ENCODE results near the gene CSF3.

GRCh38 chr17:40033339-40033738 is 18.1 kb downstream of the CSF3 start:
- TF ChIP-seq, protein P1, sequence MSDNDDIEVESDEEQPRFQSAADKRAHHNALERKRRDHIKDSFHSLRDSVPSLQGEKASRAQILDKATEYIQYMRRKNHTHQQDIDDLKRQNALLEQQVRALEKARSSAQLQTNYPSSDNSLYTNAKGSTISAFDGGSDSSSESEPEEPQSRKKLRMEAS (CRISPR knock-in tag; IDR thresholded peaks at IDR 0.05): no peak
- TF ChIP-seq CTCF (IDR thresholded peaks at IDR 0.05): no peak
- TF ChIP-seq, protein P2, sequence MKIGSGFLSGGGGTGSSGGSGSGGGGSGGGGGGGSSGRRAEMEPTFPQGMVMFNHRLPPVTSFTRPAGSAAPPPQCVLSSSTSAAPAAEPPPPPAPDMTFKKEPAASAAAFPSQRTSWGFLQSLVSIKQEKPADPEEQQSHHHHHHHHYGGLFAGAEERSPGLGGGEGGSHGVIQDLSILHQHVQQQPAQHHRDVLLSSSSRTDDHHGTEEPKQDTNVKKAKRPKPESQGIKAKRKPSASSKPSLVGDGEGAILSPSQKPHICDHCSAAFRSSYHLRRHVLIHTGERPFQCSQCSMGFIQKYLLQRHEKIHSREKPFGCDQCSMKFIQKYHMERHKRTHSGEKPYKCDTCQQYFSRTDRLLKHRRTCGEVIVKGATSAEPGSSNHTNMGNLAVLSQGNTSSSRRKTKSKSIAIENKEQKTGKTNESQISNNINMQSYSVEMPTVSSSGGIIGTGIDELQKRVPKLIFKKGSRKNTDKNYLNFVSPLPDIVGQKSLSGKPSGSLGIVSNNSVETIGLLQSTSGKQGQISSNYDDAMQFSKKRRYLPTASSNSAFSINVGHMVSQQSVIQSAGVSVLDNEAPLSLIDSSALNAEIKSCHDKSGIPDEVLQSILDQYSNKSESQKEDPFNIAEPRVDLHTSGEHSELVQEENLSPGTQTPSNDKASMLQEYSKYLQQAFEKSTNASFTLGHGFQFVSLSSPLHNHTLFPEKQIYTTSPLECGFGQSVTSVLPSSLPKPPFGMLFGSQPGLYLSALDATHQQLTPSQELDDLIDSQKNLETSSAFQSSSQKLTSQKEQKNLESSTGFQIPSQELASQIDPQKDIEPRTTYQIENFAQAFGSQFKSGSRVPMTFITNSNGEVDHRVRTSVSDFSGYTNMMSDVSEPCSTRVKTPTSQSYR (CRISPR knock-in tag; IDR thresholded peaks at IDR 0.05): no peak
- TF ChIP-seq, protein P3, sequence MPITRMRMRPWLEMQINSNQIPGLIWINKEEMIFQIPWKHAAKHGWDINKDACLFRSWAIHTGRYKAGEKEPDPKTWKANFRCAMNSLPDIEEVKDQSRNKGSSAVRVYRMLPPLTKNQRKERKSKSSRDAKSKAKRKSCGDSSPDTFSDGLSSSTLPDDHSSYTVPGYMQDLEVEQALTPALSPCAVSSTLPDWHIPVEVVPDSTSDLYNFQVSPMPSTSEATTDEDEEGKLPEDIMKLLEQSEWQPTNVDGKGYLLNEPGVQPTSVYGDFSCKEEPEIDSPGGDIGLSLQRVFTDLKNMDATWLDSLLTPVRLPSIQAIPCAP (CRISPR knock-in tag; IDR thresholded peaks at IDR 0.05): no peak
- TF ChIP-seq, protein P4, sequence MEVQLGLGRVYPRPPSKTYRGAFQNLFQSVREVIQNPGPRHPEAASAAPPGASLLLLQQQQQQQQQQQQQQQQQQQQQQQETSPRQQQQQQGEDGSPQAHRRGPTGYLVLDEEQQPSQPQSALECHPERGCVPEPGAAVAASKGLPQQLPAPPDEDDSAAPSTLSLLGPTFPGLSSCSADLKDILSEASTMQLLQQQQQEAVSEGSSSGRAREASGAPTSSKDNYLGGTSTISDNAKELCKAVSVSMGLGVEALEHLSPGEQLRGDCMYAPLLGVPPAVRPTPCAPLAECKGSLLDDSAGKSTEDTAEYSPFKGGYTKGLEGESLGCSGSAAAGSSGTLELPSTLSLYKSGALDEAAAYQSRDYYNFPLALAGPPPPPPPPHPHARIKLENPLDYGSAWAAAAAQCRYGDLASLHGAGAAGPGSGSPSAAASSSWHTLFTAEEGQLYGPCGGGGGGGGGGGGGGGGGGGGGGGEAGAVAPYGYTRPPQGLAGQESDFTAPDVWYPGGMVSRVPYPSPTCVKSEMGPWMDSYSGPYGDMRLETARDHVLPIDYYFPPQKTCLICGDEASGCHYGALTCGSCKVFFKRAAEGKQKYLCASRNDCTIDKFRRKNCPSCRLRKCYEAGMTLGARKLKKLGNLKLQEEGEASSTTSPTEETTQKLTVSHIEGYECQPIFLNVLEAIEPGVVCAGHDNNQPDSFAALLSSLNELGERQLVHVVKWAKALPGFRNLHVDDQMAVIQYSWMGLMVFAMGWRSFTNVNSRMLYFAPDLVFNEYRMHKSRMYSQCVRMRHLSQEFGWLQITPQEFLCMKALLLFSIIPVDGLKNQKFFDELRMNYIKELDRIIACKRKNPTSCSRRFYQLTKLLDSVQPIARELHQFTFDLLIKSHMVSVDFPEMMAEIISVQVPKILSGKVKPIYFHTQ (CRISPR knock-in tag; IDR thresholded peaks at IDR 0.05): no peak
- TF ChIP-seq KAT7 (CRISPR knock-in tag; IDR thresholded peaks at IDR 0.05; ENCODE audit: borderline replicate concordance): no peak
- TF ChIP-seq SMAD3 (CRISPR knock-in tag; IDR thresholded peaks at IDR 0.05; ENCODE audit: borderline replicate concordance): no peak
- TF ChIP-seq SP1 (CRISPR knock-in tag; conservative IDR thresholded peaks at IDR 0.05): no peak
